COLO668 (cell line): ENCODE measurements around the gene GLE1.

Source experiments
- DNase-seq: peaks from one replicate; lab custom pipeline; 2025; ENCODE audit not compliant: unreplicated experiment; lab: John Stamatoyannopoulos, UW

The GLE1 gene

GRCh38 chr9:128504485-128505413, at the start of gene GLE1:
Gene GLE1 (plus strand): TSS chr9:128504719. CDS start chr9:128504806, 87 bp downstream.
- DNase-seq, result peak; percentile 96

- no peak for DNase-seq
Measured at GRCh38 chr9:128454991-128455390, 49.5 kb upstream of the GLE1 start.

- DNase-seq, result peak; percentile 96
Measured at GRCh38 chr9:128455849-128456612, 48.5 kb upstream of the GLE1 start, which contains the start of gene ODF2. Gene ODF2 (plus strand): TSS chr9:128456006. CDS start chr9:128456092, 86 bp downstream.

- DNase-seq, result peak; percentile 63
Measured at GRCh38 chr9:128456613-128457061, 47.9 kb upstream of the GLE1 start.

- no peak for DNase-seq
Measured at GRCh38 chr9:128457207-128457606, 47.3 kb upstream of the GLE1 start.

- DNase-seq, result no peak
Measured at GRCh38 chr9:128459011-128459410, 45.5 kb upstream of the GLE1 start.

GRCh38 chr9:128469070-128469469, 35.4 kb upstream of the GLE1 start:
- no peak for DNase-seq

GRCh38 chr9:128470560-128470959, 34.0 kb upstream of the GLE1 start:
- no peak for DNase-seq

- no peak for DNase-seq
Measured at GRCh38 chr9:128473104-128473503, 31.4 kb upstream of the GLE1 start.

GRCh38 chr9:128475867-128476266, 28.7 kb upstream of the GLE1 start:
- DNase-seq, result no peak

GRCh38 chr9:128479262-128479661, 25.3 kb upstream of the GLE1 start:
- no peak for DNase-seq

- DNase-seq, result no peak
Measured at GRCh38 chr9:128481561-128481960, 23.0 kb upstream of the GLE1 start.

- DNase-seq, result no peak
Measured at GRCh38 chr9:128482186-128482585, 22.3 kb upstream of the GLE1 start.

GRCh38 chr9:128484686-128485413, 19.7 kb upstream of the GLE1 start:
- no peak for DNase-seq

GRCh38 chr9:128485414-128485855, 19.1 kb upstream of the GLE1 start:
- no peak for DNase-seq

GRCh38 chr9:128486201-128486600, 18.3 kb upstream of the GLE1 start:
- DNase-seq, result no peak

- DNase-seq, result no peak
Measured at GRCh38 chr9:128493424-128493823, 11.1 kb upstream of the GLE1 start.

- DNase-seq, result peak; percentile 92
Measured at GRCh38 chr9:128494108-128494745, 10.3 kb upstream of the GLE1 start.

GRCh38 chr9:128494746-128495129, 9.8 kb upstream of the GLE1 start:
- DNase-seq, result no peak

GRCh38 chr9:128495296-128495695, 9.2 kb upstream of the GLE1 start:
- DNase-seq, result no peak
